ENCODE results near the gene CEP76. TPM values are rescaled to one million over a fixed set of nuclear protein-coding genes. Genes with fewer than 3 reads are reported as not detected.

Gene CEP76, protein sequence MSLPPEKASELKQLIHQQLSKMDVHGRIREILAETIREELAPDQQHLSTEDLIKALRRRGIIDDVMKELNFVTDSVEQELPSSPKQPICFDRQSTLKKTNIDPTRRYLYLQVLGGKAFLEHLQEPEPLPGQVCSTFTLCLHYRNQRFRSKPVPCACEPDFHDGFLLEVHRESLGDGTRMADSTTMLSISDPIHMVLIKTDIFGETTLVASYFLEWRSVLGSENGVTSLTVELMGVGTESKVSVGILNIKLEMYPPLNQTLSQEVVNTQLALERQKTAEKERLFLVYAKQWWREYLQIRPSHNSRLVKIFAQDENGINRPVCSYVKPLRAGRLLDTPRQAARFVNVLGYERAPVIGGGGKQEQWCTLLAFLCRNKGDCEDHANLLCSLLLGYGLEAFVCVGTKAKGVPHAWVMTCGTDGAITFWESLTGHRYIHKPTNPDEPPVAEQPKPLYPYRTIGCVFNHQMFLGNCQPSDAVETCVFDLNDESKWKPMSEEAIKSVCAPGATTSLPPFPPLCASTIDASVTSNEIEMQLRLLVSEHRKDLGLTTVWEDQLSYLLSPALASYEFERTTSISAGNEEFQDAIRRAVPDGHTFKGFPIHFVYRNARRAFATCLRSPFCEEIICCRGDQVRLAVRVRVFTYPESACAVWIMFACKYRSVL
- 10 to 100 TPM in 2 of 3 donors, 1 to 10 TPM in 1; 9.7 to 12.0 (median 11.8) TPM for polyA plus RNA-seq (ENCODE audit: insufficient read length in 3 of 3)
- long read RNA-seq, donor 1, partial matches to known transcripts, result 0 of 1 reads
- long read RNA-seq, donor 1, other reads (novel, unspliced or antisense), result 0 of 1 reads
- long read RNA-seq, donor 2, partial matches to known transcripts, result 0 of 4 reads
- long read RNA-seq, donor 2, other reads (novel, unspliced or antisense), result 0 of 4 reads
- long read RNA-seq, donor 3, partial matches to known transcripts, result 109 of 118 reads
- long read RNA-seq, donor 3, other reads (novel, unspliced or antisense), result 7 of 118 reads
- long read RNA-seq, donor 4, partial matches to known transcripts, result 46 of 168 reads
- long read RNA-seq, donor 4, other reads (novel, unspliced or antisense), result 119 of 168 reads
- long read RNA-seq, donor 5, partial matches to known transcripts, result 0 of 2 reads
- long read RNA-seq, donor 5, other reads (novel, unspliced or antisense), result 0 of 2 reads
- long read RNA-seq, donor 6, partial matches to known transcripts, result 0 of 1 reads
- long read RNA-seq, donor 6, other reads (novel, unspliced or antisense), result 0 of 1 reads
- long read RNA-seq, donor 7, transcript CEP76-201 (12 exons, 2,939 nt), result major isoform, 5 of 6 reads
- long read RNA-seq, donor 7, partial matches to known transcripts, result 0 of 6 reads
- long read RNA-seq, donor 7, other reads (novel, unspliced or antisense), result 0 of 6 reads
- long read RNA-seq, donor 8, result 0 reads
- long read RNA-seq, donor 9, partial matches to known transcripts, result 0 of 1 reads
- long read RNA-seq, donor 9, other reads (novel, unspliced or antisense), result 0 of 1 reads
- long read RNA-seq, donor 10, partial matches to known transcripts, result 66 of 154 reads
- long read RNA-seq, donor 10, other reads (novel, unspliced or antisense), result 88 of 154 reads
- long read RNA-seq, donor 11, partial matches to known transcripts, result 0 of 1 reads
- long read RNA-seq, donor 11, other reads (novel, unspliced or antisense), result 0 of 1 reads
- long read RNA-seq, donor 12, partial matches to known transcripts, result 0 of 1 reads
- long read RNA-seq, donor 12, other reads (novel, unspliced or antisense), result 0 of 1 reads
- long read RNA-seq, donor 13, partial matches to known transcripts, result 107 of 152 reads
- long read RNA-seq, donor 13, other reads (novel, unspliced or antisense), result 45 of 152 reads
- long read RNA-seq, donor 14, result 0 reads
- long read RNA-seq, donor 15, result 0 reads
- long read RNA-seq, donor 16, partial matches to known transcripts, result 0 of 1 reads
- long read RNA-seq, donor 16, other reads (novel, unspliced or antisense), result 0 of 1 reads

DNA sequence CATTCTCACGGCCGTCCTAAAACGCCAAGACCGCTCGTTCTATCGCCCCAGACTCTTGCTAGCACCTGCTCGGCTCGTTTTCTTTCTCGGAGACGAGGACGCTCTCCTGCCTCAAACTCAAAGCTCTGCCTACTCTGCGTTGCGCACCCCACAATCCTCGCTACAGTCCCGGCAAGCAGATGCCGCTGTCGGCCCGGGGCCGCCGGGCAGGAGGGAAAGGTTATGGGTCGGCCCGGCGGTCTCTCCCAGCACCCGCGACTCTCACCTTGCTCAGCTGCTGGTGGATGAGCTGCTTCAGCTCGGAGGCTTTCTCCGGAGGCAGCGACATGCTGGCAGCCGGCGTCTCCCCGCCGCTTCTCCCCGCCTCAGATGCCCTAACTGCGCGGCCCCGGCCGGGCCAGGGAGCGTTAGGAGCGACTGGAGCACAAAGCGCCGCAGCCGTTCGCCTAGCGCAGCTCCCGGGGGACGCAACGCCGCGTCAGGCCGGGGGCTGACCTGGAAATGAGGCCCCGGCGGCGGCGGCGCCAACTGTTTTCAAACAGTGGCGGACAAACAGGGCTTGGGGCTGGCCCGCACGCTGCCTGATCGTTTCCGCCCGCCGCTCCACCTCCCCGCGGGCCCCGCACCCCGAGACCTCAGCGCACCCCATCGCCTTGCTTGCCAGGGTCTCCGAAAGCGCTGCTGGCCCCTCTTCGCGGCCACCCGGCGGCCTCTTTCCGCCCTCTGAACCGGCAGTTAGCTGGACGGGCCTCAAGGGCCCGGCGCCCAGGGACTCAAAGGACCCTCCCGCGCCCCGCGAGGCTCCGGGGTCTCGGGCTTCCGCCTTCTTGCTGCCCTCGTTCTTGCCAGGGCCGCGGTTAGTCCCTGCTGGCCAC lies at the start of gene CEP76, which contains the start of gene PSMG2:
Gene CEP76, minus strand, starts transcription at position 503 of the 875 bp plus-strand sequence. Its CDS starts 175 bp downstream, at position 328.
Gene PSMG2, plus strand, starts transcription at position 822 of the 875 bp plus-strand sequence. CDS start 66 bp downstream, outside the sequence.
- DNase-seq, result peak; percentile 89

DNA sequence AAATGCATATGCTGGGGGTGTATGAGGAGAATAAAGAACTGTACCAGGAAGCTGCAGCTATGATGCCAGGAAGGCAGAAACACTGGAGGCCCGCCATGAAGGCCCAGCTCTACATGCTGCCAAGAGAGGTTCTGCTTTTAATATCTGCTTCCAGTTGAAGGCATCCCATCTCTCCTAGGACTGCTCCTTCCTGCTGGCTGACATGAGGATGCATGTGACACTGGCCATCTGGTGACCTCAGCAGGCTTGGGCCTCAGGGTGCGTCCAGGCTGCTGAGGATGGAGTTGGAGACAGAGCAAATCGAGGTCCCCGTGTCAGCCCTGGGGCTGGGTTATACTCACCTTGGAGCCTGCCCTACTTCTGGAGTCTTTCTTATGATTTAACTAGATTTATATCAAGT lies 49.4 kb upstream of the CEP76 start:
- no peak for DNase-seq

DNA sequence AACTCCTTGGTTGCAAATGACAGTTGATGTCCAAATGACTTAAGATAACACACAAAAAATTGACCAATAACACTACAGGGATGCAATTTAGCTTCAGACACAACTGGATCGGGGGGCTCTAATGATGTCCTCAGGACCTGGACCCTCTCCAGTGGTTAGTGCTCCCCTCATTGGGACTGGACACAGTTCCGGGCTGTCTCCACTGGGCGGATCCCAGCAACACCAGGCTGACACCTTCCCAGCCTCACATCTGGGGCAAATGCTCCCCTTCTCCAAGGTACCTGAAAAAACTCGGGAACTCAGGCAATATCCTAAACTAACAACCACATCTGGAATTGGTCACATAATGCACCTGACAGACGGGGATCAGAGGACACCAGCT lies 49.0 kb upstream of the CEP76 start:
- DNase-seq, result no peak

DNA sequence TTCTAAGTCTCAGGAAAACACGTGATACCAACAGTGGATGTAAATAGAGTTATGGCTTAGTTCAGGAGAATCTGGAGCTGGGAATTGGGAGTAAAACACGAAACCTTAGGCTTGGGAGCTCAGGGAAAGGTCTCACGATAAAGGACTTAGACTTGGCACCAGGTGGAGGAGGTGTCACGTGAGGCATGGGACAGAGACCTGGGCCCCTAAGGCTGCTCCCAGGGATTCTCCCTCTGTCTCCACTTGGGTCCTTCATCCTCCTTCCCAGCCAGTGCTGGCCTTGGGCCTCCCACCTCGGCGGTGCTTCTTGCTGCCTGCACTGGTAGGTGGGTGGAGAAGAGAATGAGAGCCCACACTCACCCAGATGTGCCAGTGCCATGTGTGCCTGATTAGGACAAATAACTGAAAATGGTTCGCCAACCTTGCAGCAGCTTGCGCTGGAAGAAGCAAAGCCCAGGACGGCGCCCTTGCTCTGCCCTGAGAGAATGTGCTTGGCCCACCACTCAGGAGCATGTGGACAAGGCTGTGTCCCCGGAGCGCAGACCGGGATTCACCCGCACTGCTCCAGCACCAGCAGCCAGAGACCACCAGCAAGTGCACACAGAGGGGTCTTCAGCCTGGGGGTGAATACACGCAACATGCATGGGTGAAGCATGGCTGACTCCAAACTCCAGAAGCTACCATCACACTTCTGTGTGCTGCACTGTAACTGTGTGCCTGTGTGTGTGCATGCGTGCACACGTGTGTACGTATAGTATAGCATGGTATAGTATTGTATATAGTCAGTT lies 48.4 kb upstream of the CEP76 start:
- no peak for DNase-seq

DNA sequence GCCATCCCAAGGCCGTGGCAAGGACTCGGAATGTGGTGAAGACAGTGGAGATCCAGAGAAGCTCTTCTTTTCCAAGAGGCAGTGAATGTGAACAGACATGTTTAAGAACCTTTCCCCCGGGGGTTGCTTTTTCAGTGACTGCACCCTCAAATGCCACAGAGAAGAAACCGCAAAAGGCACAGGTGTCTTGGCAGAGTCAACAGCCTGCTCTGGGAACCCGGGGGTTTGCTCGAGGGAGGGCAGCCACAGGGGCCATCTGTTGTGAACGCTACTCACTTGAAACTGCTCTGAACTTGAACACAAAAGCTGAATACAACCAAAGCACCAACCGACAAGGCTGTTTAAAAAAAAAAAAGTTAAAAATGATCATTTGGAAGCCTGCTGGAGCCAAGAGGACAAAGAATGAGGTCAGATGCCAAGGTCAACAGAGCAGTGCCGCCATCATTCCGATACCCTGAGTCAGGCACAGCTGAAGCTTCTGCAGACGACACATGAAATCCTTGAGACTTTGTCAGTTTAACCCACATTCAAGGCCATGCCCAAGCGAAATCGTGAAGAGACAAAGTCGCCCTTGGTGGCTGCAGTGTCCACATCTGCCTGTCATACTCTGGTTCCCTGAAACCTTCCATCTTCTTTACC lies 47.7 kb upstream of the CEP76 start:
- DNase-seq, result no peak

DNA sequence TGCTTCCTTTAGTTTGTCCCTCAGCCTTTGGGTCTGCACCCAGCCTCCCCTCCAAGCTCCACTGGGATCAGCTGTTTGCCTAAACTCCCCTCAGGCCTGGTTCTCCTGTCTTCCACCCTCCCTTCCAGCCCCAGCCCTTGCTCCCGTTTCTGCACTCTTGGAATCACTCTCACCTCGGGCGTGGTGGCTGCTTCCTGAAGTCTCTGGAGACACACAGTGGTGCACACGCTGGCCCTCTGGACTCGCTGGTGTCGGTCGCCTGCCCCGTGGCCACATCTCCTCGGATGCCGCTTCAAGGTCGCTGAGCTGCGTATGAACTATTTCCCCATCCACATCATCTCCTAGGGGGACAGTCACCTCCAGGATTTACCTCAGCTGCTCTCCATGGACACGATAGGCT lies 46.6 kb upstream of the CEP76 start:
- DNase-seq, result no peak

DNA sequence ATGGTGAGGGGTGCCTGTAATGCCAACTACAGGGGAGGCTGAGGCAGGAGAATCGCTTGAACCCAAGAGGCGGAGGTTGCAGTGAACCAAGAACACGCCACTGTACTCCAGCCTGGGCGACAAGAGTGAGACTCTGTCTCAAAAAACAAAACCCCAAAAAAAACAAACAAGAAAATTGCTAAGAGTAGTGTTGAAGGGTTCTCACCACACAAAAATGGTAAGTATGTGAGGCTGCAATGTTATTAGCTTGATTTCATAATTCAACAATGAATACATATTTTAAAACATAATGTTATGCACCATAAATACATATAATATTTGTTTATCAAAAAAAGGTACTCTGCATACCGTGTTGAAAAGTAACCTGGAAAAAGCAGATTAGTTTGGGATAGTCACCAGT lies 46.1 kb upstream of the CEP76 start:
- no peak for DNase-seq

DNA sequence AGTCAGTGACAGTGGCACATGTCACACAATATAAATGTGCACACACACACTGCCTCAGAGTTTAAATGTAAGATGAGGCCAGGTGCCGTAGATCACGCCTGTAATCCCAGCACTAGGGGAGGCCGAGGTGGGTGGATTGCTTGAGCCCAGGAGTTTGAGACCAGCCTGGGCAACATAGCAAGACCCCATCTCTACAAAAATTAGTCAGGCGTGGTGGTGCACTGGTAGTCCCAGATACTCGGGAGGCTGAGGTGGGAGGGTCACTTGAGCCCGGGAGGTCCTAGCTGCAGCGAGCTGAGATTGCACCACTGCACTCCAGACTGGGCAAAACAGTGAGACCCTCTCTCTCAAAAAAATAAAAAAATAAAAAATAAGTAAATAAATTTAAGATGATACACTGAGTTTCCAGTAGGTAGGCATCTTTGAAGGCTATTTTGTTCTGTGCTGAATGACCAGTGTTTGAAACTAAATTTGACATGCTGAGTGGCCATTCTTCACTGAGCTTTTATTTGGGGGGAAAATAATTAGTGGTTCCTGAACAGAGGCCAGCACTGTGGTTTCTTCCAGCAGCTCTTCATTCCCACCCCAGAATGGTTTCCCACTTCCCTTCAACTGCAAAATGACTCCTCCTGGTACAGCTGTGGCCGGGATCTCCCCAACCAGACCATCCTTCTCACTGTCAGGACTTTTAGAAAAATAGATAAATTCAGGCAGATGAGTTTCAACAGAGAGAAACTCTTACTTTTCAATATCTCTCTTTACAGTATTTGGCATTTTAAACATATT lies 45.2 kb upstream of the CEP76 start:
- DNase-seq, result no peak

DNA sequence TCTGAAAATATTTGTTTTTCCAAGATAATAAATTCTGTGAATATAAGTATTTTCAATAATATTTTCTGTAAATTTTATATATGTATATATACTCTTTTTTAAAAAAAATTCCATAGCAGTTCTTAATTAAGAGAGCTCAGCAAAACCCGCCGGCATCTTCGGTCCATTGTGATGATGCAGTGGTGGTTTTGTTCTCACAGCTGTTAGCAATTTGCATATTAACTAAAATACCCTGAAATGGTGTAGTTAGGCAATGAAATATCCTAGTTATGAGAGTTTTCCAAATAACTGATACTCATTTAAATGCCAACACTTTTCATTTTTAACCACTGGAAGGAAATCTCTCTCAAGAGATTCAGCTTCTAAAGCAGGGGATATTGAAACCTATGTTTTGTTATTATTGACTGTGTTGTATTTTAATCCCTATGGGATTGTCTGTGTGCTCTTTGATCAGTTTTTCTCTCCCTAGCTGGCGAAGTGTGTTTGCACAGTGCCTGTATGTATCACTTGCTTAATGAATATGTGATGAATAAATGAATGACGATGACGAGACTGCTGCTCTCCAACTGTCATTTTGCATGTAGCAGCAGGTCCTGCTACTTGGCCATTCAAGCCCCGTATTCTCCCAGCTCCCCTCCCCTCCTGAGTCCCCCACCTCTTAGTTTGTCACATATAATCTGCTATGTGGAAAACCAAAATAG lies 42.7 kb upstream of the CEP76 start:
- DNase-seq, result no peak

DNA sequence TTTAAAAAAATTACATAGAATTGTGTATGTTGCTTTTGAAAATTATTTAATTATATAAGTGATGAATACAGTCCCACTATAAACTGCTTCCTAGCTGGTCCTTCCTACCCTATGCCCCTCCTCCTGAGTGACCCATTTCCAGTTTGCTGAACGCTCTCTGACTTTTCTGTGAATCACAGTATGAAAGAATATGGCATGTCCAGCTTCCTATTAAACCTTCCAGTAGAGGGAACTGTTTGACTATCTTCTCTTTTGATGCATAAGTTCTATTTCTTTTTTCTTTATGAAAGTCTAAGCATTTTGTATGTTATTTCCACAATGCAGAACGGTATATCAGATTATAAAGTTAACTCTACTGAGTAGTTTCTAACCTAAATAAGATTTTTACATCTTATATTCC lies 41.6 kb upstream of the CEP76 start:
- peak; percentile 24 for DNase-seq

DNA sequence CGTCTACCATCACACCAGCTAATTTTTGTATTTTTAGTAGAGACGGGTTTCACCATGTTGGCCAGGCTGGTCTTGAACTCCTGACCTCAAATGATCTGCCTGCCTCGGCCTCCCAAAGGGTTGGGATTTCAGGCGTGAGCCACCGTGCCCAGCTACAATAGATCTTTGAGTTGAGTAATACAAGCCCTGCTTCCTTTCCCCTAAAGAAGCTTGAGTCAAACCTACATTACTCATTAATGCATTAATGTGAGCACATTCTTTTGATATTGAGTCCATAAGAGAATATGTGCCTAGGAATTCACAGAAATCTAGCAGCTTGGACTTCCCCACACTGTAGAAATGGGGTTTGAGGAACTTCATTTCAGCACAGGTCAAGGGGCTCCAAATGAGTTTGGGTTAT lies 39.9 kb upstream of the CEP76 start:
- DNase-seq, result no peak

DNA sequence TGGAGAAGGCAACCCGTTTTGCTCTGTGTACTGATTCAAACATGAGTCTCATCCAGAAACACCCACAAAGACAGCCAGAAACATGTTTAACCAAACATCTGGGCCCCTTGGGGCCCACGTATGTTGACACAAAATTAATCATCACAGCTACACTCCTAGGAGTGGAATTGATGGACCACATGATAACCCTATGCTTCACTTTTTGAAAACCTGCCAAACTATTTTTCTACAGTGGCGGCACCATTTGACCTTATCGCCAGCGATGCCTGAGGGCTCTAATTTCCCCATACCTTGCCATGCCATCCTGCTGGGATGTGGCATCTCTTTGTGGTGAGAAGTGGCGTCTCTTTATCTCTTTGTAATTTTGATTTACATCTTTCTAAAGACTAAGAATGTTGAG lies 38.8 kb upstream of the CEP76 start:
- no peak for DNase-seq

DNA sequence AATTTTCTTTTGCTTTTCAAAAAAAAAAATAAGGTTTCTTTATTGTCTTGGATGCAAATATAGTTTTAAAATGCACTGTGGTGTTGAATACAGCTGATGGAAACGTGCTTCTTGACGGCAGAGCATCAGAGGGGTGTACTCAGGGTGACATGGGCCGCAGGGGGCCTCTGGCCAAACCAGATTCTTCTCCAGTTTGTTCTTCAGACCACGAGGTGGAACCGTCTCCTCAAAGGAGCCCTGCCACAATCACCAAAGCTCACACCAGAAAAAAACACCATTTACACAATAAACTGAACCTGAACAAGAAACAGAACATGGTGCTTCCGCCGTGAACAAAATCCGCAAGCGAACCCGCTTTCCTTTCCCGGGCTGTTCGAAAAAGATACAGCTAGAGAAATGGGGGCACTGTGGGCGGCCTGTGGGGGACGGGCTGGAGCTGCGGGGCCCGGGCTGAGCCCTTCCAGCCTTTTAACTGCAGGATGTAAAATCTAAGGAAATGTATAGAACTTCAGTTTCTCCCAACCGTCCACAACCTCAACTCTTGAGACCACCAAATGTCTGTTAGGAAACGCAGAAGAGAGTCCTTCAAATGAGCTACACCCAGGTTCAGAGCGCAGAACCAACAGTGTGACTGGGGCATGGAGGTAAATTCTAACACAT lies 34.9 kb upstream of the CEP76 start:
- no peak for DNase-seq

DNA sequence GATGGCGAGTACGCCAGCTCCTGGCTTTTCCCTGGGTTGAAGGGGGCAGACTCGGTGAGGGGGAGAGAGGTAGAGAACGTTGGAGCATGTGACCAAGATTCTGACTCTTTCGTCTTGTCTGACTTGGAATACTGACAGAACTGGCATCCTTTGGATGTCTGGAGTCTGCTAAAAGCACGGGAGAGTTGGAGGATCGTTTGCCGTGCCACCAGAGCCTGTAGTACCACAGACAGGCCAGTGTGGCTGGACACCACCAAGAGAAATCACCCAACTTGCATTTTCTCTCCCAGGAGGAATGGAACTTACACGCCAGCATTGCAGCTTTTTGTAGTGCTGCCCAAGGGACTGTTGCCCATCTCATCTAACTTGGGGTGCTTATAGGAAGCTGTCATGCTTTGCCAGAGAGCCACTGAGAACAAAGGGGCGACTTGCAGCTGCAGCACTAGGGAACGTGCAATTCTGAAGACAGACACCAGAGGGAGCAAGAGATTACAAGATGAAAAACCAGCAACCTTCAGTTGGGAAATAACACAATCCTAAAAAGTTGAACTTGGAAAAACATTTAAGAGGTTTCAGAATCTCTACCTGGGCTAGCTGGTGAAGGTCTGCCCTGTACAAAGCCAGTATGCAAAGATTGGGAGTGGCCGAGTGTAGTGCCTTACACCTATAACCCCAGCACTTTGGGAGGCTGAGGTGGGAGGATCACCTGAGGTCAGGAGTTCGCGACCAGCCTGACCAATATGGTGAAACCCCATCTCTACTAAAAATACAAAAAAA lies 24.4 kb upstream of the CEP76 start:
- peak; percentile 75 for DNase-seq

DNA sequence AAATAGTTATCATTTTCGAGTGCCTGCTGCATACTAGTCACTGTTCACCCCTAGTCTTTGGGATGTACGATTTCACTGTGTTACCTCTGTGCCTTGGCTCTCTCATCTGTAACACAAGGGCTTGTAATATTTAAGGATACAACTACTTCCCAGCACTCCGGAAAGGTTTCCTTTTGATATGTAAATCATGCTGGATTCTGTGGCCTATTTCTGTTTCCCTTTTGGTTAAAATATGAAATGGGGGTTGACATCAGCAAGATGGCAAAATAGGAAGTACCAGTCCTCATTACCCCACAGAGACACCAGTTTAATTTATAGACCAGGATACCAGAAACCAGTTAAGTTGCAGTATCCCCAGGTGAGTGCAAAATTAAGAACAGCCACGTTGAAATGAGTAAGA lies 23.8 kb upstream of the CEP76 start:
- DNase-seq, result no peak
